ENCODE measurements around the gene FOLR1. TPM values are rescaled to one million over a fixed set of nuclear protein-coding genes. Genes with fewer than 3 reads are reported as not detected.

The FOLR1 gene
- total RNA-seq, 1 donor from 2014 or later = not detected

DNA sequence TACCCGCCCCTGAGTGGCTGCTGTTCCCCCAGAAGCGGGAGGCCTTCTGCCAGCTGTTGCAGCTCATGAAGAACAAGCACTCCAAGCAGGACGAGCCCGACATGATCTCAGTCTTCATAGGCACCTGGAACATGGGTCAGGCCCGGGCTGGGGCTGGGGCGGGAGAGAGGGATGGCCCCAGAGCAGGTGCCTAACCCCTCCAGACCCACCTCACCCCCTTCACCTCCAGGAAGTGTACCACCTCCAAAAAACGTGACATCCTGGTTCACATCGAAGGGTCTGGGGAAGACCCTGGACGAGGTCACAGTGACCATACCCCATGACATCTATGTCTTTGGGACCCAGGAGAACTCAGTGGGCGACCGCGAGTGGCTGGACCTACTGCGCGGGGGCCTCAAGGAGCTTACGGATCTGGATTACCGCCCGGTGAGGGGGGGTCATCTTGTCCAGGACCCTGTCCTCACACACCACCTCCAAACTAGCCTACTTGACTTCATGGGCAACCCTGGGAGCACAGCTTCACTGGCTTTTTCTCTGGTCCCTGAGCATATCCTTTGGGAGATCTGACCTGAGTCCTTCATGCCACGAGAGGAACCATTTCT lies 38.9 kb downstream of the FOLR1 start:
- DNase-seq (ENCODE audit: extremely low spot score in 2 of 2) = peak in 1 of 2 donors; percentile 67
- Histone ChIP-seq H3K36me3 (peaks cover 0 to 68% of the 10 kb centered on the region in 2 donors), H3K4me1 (peaks cover 12% of the 10 kb centered on the region), H3K4me3 (no peak overlapping the region), H3K27ac (no peak overlapping the region), H3K27me3 (no peaks in the 10 kb centered on the region), H3K9me3 (no peaks in the 10 kb centered on the region)
- intact Hi-C loops (cut with DNase I) = no loop called here
- TF ChIP-seq POLR2A (IDR thresholded peaks at IDR 0.05) (no peak), POLR2AphosphoS5 (IDR thresholded peaks at IDR 0.05; ENCODE audit: insufficient read depth in 1 of 2, low read depth in 1 of 2) (no peak)
- TF ChIP-seq, protein P1, sequence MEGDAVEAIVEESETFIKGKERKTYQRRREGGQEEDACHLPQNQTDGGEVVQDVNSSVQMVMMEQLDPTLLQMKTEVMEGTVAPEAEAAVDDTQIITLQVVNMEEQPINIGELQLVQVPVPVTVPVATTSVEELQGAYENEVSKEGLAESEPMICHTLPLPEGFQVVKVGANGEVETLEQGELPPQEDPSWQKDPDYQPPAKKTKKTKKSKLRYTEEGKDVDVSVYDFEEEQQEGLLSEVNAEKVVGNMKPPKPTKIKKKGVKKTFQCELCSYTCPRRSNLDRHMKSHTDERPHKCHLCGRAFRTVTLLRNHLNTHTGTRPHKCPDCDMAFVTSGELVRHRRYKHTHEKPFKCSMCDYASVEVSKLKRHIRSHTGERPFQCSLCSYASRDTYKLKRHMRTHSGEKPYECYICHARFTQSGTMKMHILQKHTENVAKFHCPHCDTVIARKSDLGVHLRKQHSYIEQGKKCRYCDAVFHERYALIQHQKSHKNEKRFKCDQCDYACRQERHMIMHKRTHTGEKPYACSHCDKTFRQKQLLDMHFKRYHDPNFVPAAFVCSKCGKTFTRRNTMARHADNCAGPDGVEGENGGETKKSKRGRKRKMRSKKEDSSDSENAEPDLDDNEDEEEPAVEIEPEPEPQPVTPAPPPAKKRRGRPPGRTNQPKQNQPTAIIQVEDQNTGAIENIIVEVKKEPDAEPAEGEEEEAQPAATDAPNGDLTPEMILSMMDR (IDR thresholded peaks at IDR 0.05) = no peak

DNA sequence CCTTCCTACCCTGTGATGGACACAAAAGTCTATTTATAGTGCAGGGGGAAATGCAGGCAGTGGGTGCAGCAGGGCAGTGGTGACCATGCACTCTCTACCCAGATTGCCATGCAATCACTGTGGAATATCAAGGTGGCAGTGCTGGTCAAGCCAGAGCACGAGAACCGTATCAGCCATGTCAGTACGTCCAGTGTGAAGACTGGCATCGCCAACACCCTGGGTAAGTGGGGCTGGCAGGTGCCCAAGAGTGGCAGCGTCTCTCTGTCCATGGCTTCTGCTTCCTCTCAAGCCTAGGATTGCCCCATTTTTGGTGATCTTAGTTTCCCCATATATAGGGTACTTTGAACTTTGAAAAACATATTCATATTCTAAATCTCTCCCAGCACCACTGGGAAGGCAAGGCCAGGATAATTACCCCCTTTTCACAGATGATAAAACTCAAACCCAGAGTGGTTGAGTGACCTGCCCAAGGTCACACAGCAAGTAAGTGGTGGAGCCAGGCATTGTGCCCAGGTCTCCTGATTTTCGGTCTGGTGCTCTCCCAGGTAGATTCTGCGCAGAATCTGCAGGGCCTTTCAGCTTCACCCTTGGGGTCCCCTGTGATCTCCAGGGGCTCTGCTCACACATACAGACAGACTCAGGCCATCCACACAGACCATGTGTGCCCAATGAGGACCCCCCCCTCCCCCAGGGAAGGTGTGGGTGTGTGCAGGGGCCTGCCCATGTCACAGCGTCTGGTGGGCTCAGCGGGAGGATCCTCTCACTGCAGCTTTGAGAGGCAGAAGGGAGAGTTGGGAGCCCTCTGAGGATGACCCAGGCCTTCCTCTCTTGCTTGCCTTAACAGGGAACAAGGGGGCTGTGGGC lies 39.7 kb downstream of the FOLR1 start:
- no peak overlapping the region for H3K4me3 ChIP-seq
- H3K9me3 ChIP-seq = no peaks in the 10 kb centered on the region
- H3K36me3 ChIP-seq = peaks cover 0 to 75% of the 10 kb centered on the region in 2 donors
- intact Hi-C loops (cut with DNase I) = no loop called here
- no peaks in the 10 kb centered on the region for H3K27me3 ChIP-seq
- peaks cover 5% of the 10 kb centered on the region for H3K4me1 ChIP-seq
- no peak overlapping the region for H3K27ac ChIP-seq
- TF ChIP-seq POLR2A (IDR thresholded peaks at IDR 0.05) = no peak
- no peak for TF ChIP-seq POLR2AphosphoS5 (IDR thresholded peaks at IDR 0.05; ENCODE audit: insufficient read depth in 1 of 2, low read depth in 1 of 2)
- DNase-seq (ENCODE audit: extremely low spot score in 2 of 2) = peak in 1 of 2 donors; percentile 58

DNA sequence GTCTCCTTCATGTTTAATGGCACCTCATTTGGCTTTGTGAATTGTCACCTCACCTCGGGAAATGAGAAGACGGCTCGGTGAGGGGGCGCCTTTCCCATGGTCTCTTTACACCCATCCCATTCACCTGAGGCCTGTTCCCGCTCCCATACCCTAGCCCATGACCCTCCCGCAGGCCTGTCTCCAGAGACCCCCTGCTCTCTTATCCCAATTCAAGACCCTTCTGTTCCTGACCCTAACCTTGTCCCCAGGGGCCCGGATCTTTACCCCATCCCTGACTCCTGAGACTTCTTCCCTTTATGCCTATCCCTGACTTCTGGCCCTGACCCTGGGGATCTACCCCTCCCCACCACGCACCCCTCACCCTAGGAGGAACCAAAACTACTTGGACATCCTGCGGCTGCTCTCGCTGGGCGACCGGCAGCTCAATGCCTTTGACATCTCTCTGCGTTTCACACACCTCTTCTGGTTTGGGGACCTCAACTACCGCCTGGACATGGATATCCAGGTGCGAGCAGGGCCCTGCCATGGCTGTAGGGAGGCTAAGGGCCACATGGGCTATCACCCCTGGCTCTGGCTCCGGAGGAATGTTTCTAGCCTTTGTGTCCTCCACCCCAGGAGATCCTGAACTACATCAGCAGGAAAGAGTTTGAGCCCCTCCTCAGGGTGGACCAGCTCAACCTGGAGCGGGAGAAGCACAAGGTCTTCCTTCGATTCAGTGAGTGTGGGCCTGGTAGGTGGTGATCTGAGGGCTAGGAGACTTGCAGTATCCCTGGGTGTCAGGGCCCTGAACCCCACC lies 40.5 kb downstream of the FOLR1 start:
- DNase-seq (ENCODE audit: extremely low spot score in 2 of 2) = peak in 1 of 2 donors; percentile 78
- Histone ChIP-seq H3K36me3 (peaks cover 0 to 83% of the 10 kb centered on the region in 2 donors), H3K27me3 (no peaks in the 10 kb centered on the region), H3K4me1 (no peaks in the 10 kb centered on the region), H3K4me3 (no peak overlapping the region), H3K27ac (no peak overlapping the region), H3K9me3 (no peaks in the 10 kb centered on the region)
- no peak for TF ChIP-seq POLR2A (IDR thresholded peaks at IDR 0.05)
- no peak for TF ChIP-seq POLR2AphosphoS5 (IDR thresholded peaks at IDR 0.05; ENCODE audit: insufficient read depth in 1 of 2, low read depth in 1 of 2)
- TF ChIP-seq, protein P1 (IDR thresholded peaks at IDR 0.05) = no peak
- intact Hi-C loops (cut with DNase I) = no loop called here

DNA sequence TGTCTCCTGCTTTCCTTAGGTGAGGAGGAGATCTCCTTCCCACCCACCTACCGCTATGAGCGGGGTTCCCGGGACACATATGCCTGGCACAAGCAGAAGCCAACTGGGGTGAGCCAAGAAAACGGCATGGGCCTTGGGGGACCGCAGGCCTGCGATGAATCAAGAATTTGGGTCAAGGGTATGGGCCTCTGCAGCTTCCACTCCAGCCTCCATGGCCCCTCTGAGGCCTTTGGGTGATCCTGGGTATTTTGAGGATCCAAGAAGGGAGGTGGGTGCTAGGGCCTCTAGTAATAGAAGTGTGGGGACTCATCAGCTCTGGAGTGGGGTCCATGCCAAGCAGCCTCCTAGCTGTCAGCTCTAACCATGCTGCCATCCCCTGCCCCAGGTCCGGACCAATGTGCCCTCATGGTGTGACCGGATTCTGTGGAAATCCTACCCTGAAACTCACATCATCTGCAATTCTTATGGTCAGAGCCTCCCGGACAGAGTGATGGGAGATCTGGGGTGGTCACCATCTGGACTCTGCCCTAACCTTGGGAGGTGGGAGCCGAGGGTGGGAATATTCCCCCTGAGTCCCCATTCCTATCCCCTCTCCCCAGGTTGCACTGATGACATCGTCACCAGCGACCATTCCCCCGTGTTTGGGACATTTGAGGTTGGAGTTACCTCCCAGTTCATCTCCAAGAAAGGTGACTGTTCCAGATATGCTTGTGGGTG lies 41.3 kb downstream of the FOLR1 start:
- Histone ChIP-seq H3K4me3 (no peak overlapping the region), H3K27ac (no peak overlapping the region), H3K9me3 (no peaks in the 10 kb centered on the region), H3K36me3 (peaks cover 0 to 87% of the 10 kb centered on the region in 2 donors), H3K27me3 (no peaks in the 10 kb centered on the region), H3K4me1 (no peaks in the 10 kb centered on the region)
- peak in 1 of 2 donors; percentile 34 for DNase-seq (ENCODE audit: extremely low spot score in 2 of 2)
- intact Hi-C loops (cut with DNase I) = no loop called here
- no peak for TF ChIP-seq POLR2AphosphoS5 (IDR thresholded peaks at IDR 0.05; ENCODE audit: insufficient read depth in 1 of 2, low read depth in 1 of 2)
- TF ChIP-seq, protein P1 (IDR thresholded peaks at IDR 0.05) = no peak
- TF ChIP-seq POLR2A (IDR thresholded peaks at IDR 0.05) = no peak
